GM18498 (cell line): ENCODE measurements around the gene SLC38A9.
"Not testable (repeated sequence)": the region's sequence is repeated elsewhere in the genome, so short reads cannot be mapped to it uniquely, and the experiment has no call there.

ENCODE experiments used
- ATAC-seq: cut with Tn5 transposase; IDR thresholded peaks from one replicate; pipeline ENCODE4 v1.9.1; 2021; ENCODE audit warnings: mild to moderate bottlenecking, moderate library complexity; ENCODE audit not compliant: unreplicated experiment

Gene SLC38A9

GRCh38 chr5:55708732-55709131 is 3.4 kb downstream of the SLC38A9 start:
- ATAC-seq = no peak

GRCh38 chr5:55706230-55706629 is 5.9 kb downstream of the SLC38A9 start:
- no peak for ATAC-seq

GRCh38 chr5:55702598-55703345 is 9.4 kb downstream of the SLC38A9 start:
- no peak for ATAC-seq

- ATAC-seq = no peak
These were observed 10.5 kb downstream of the SLC38A9 start for GRCh38 chr5:55701462-55702103.

GRCh38 chr5:55700745-55701144 is 11.4 kb downstream of the SLC38A9 start:
- no peak for ATAC-seq

GRCh38 chr5:55699041-55699688 is 13.0 kb downstream of the SLC38A9 start:
- no peak for ATAC-seq

- ATAC-seq = not testable (repeated sequence)
These were observed 15.4 kb downstream of the SLC38A9 start for GRCh38 chr5:55696704-55697103.

- ATAC-seq = no peak
These were observed 17.8 kb downstream of the SLC38A9 start for GRCh38 chr5:55694152-55694830.

GRCh38 chr5:55692509-55692908 is 19.6 kb downstream of the SLC38A9 start:
- ATAC-seq = no peak

- no peak for ATAC-seq
These were observed 20.1 kb downstream of the SLC38A9 start for GRCh38 chr5:55692106-55692417.

- no peak for ATAC-seq
These were observed 20.6 kb downstream of the SLC38A9 start for GRCh38 chr5:55691265-55692105.

GRCh38 chr5:55682071-55682470 is 30.1 kb downstream of the SLC38A9 start:
- ATAC-seq = no peak

GRCh38 chr5:55681301-55681700 is 30.8 kb downstream of the SLC38A9 start:
- no peak for ATAC-seq

- ATAC-seq = no peak
These were observed 31.8 kb downstream of the SLC38A9 start for GRCh38 chr5:55680353-55680752.

GRCh38 chr5:55679556-55679955 is 32.6 kb downstream of the SLC38A9 start:
- no peak for ATAC-seq

GRCh38 chr5:55675119-55675518 is 37.0 kb downstream of the SLC38A9 start:
- no peak for ATAC-seq

- no peak for ATAC-seq
These were observed 37.8 kb downstream of the SLC38A9 start for GRCh38 chr5:55674340-55674739.

- ATAC-seq = no peak
These were observed 39.6 kb downstream of the SLC38A9 start for GRCh38 chr5:55672477-55672911.

GRCh38 chr5:55671975-55672374 is 40.1 kb downstream of the SLC38A9 start:
- no peak for ATAC-seq

- ATAC-seq = no peak
These were observed 43.8 kb downstream of the SLC38A9 start for GRCh38 chr5:55668356-55668755.

- ATAC-seq = no peak
These were observed 44.2 kb downstream of the SLC38A9 start for GRCh38 chr5:55667938-55668337.
